Ishikawa (cell line): ENCODE data around the gene PRR35.

Source experiments
- CEBPB ChIP-seq: IDR thresholded peaks from 2 replicates; pipeline ENCODE4 v1.6.1; 2012
- CREB1 ChIP-seq: IDR thresholded peaks from 2 replicates; pipeline ENCODE4 v1.6.1; 2012; ENCODE audit warnings: low read depth
- EGR1 ChIP-seq: IDR thresholded peaks from 2 replicates; pipeline ENCODE4 v1.6.1; 2012
- EP300 ChIP-seq: IDR thresholded peaks from 2 replicates; pipeline ENCODE4 v1.6.1; 2012; ENCODE audit warnings: borderline replicate concordance
- FOXM1 ChIP-seq: IDR thresholded peaks from 2 replicates; pipeline ENCODE4 v1.6.1; 2012; ENCODE audit warnings: low read depth, borderline replicate concordance
- MAX ChIP-seq: IDR thresholded peaks from 2 replicates; pipeline ENCODE4 v1.6.1; 2012
- NFIC ChIP-seq: IDR thresholded peaks from 2 replicates; pipeline ENCODE4 v1.6.1; 2012
- RAD21 ChIP-seq: IDR thresholded peaks from 2 replicates; pipeline ENCODE4 v1.6.1; 2012; ENCODE audit warnings: low read depth
- REST ChIP-seq: IDR thresholded peaks from 2 replicates; pipeline ENCODE4 v1.6.1; 2012; ENCODE audit warnings: low read depth, mild to moderate bottlenecking
- TAF1 ChIP-seq: IDR thresholded peaks from 2 replicates; pipeline ENCODE4 v1.6.1; 2012; ENCODE audit warnings: low read depth, mild to moderate bottlenecking
- TCF12 ChIP-seq: IDR thresholded peaks from 2 replicates; pipeline ENCODE4 v1.6.1; 2012; ENCODE audit warnings: low read depth
- TEAD4 ChIP-seq: IDR thresholded peaks from 2 replicates; pipeline ENCODE4 v1.6.1; 2012
- USF1 ChIP-seq: IDR thresholded peaks from 2 replicates; pipeline ENCODE4 v1.6.1; 2012
- YY1 ChIP-seq: IDR thresholded peaks from 2 replicates; pipeline ENCODE4 v1.6.1; 2012; ENCODE audit warnings: low read depth
- ZBTB7A ChIP-seq: IDR thresholded peaks from 2 replicates; pipeline ENCODE4 v1.6.1; 2012; ENCODE audit warnings: low read depth

PRR35 gene

GRCh38 chr16:561957-562938 lies 2.1 kb downstream of the PRR35 start:
- TF ChIP-seq TEAD4 (peak; percentile 55), YY1 (no peak)

- no peak for TF ChIP-seq TEAD4
- no peak for TF ChIP-seq YY1
- TF ChIP-seq TCF12, result no peak
- no peak for TF ChIP-seq REST
- no peak for TF ChIP-seq TAF1
- TF ChIP-seq FOXM1, result no peak
- TF ChIP-seq NFIC, result no peak
- no peak for TF ChIP-seq MAX
- no peak for TF ChIP-seq USF1
- no peak for TF ChIP-seq CREB1
- TF ChIP-seq EGR1, result no peak
- no peak for TF ChIP-seq EP300
- no peak for TF ChIP-seq CEBPB
- TF ChIP-seq RAD21, result no peak
- no peak for TF ChIP-seq ZBTB7A
Measured at GRCh38 chr16:563072-563644, 3.0 kb downstream of the PRR35 start.

GRCh38 chr16:564690-565418 lies 4.7 kb downstream of the PRR35 start:
- no peak for TF ChIP-seq FOXM1
- TF ChIP-seq MAX, result no peak
- TF ChIP-seq REST, result no peak
- TF ChIP-seq CREB1, result no peak
- no peak for TF ChIP-seq USF1
- TF ChIP-seq CEBPB, result no peak
- TF ChIP-seq TCF12, result no peak

- TF ChIP-seq NFIC (peak; percentile 56; the same call in 1 of the 2 replicates), TCF12 (0 out of 2 replicates have a peak, but pooled peaks have one; percentile 20), ZBTB7A (peak; percentile 82; the same call in 1 of the 2 replicates), CEBPB (no peak), TAF1 (0 out of 2 replicates have a peak, but pooled peaks have one; percentile 4), TEAD4 (no peak)
Measured at GRCh38 chr16:565419-566330, 5.5 kb downstream of the PRR35 start.
